Epidermal melanocyte (primary cell): ENCODE measurements around the gene SRR.
"Not testable (repeated sequence)": the region's sequence is repeated elsewhere in the genome, so short reads cannot be mapped to it uniquely, and the experiment has no call there.

Experiments
- DNase-seq: peaks from one replicate; pipeline ENCODE4 v3.0.0; 2011; ENCODE audit warnings: low spot score; ENCODE audit not compliant: insufficient read length

Gene SRR

GRCh38 chr17:2289878-2290478 is 13.8 kb upstream of the SRR start:
- no peak for DNase-seq

DNA sequence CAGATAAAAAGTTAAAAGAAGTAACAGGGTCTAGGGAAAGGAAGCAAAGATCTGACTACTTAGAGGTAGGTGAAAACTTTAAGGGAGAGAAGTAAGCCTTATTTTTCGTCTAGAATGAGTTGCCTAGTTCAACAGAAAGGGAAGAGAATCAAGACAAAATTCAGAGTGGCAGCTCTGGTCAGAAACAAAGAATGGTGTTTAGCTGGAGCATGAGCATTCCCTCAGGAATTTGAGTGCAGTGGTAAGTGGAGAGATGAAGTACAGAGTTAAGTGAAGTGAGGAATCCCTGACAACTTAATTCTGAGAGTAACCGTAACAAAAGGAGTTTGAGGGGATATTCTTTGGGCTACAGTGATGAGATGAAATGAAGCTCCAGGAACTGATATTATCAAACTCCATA is 11.7 kb upstream of the SRR start:
- no peak for DNase-seq

- no peak for DNase-seq
These were observed 8.2 kb upstream of the SRR start for GRCh38 chr17:2295575-2295974.

DNA sequence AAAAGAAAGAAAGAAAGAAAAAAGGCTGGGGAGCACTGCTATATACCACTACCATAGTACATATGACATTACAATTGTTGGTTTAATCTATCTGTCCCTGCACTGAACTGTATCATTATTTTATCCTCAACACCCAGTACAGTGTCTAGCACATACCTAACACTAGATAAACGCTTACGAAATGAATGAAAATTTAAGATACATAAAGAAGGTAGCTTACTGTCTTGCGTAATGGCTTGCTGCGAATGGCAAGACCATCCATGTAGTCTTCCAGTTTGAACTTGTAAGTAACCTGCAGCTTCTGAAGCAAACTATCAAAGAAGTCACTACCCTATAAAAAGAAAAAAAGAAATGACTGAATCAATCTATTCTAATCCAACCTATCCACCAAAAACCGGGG is 6.7 kb upstream of the SRR start:
- no peak for DNase-seq

- DNase-seq: no peak
These were observed 4.6 kb upstream of the SRR start for GRCh38 chr17:2299136-2299535.

DNA sequence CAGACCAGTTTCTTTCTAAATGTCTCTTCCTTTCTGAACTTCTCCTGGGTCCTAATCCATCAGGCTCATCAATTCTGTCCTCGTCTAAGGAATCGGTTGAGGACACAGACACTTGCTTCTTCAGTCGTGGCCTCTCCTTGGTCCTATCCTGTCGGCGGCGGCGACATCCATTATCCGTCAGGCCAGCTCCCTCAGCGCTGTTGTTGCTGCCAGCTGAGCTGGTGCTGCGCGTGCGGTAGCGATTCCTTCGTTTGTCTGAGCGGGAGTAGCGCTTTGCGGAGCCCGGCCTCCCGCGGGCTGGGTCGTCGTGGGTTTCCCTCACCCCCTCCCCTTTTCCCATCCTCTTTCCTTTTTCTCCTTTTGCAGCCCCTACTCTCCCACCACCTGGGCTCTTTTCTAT is 4.0 kb upstream of the SRR start:
- no peak for DNase-seq

DNA sequence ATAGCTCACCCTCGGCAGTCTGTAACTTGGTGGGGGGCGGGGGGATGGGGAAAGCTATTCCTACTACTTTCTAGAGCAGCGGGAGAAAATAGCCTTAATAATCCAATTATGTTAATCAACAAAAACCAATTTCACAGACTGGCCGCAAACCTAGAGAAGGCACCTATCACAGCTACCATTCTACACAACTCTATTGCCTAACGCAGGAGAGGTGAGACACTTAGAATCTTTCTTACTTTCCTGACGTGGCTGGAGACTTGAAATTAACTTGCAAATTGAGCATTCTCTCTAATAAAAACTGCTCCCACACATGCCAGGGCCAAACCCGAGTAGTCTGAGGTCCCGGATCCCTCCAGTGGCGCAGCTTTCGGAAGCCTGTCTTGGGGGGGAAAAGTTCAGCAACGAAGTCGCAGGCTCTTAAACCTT is 959 bp upstream of the SRR start:
- DNase-seq: no peak

GRCh38 chr17:2304931-2305330 is 1.2 kb downstream of the SRR start:
- DNase-seq: peak; percentile 3

- no peak for DNase-seq
These were observed 5.8 kb downstream of the SRR start for GRCh38 chr17:2309338-2310154.

DNA sequence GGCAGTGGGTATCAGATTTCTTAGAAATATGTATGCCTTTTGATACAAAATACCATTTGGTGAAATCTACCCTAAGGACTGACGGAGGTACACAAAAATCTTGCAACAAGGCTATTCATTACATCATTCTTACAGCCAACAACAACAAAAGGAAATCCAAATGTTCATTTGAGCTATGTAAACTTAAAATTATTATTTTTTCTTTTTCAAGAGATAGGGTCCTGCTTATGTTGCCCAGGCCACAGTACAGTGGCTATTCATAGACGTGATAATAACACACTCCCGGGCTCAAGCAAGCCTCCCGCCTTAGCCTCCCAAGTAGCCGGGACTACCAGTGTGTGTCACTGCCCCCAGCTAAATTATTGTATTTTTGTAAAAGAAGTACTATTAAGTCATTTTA is 9.0 kb downstream of the SRR start:
- DNase-seq: no peak

- DNase-seq: not testable (repeated sequence)
These were observed 13.1 kb downstream of the SRR start for GRCh38 chr17:2316916-2317205.

GRCh38 chr17:2317796-2318195 is 14.0 kb downstream of the SRR start:
- DNase-seq: no peak

- DNase-seq: no peak
These were observed 15.3 kb downstream of the SRR start for GRCh38 chr17:2319051-2319450.

- no peak for DNase-seq
These were observed 17.6 kb downstream of the SRR start for GRCh38 chr17:2321399-2321798.

DNA sequence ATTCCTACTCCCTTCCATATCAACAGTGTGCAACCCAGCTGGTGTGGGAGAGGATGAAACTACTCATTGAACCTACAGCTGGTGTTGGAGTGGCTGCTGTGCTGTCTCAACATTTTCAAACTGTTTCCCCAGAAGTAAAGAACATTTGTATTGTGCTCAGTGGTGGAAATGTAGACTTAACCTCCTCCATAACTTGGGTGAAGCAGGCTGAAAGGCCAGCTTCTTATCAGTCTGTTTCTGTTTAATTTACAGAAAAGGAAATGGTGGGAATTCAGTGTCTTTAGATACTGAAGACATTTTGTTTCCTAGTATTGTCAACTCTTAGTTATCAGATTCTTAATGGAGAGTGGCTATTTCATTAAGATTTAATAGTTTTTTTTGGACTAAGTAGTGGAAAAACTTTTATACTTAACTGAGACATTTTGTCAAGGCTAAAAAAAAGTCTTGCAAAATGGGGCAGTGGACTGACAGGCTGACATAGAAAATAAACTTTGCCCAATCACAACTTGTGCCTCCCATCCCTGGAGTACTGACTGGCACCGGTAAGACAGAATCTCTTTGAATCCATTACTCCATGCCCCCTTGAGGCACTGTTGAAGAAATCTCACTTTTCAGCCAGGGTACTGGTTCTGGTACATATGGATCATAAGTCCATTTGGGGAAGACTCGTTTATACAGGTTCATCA is 20.0 kb downstream of the SRR start:
- no peak for DNase-seq

GRCh38 chr17:2331303-2331702 is 27.6 kb downstream of the SRR start:
- DNase-seq: no peak

DNA sequence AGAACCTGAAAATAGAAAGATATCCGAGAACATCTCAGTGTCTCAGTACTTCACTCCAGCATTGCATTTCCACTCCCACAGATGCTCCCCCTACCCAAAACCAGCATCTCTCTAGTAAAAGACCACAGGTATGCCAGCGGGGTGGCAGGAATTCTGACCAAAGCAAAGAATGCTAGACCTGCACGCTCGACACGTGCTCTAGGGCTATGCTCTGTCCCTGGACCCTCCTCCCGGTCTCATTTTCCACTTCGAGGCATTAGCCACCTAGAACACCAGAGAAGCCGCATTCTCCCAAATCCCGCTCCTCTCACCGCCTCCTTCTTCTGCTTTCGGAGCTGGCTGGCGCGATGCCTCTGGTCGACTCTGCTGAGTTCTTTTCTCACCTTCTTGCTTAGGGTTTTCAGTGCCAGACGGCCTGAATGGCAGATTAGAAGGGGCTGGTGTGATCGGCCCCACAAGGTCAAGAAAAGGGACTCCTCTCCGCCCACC is 32.0 kb downstream of the SRR start:
- DNase-seq: no peak

GRCh38 chr17:2336215-2336851 is 32.6 kb downstream of the SRR start, which contains the start of gene TSR1:
Gene TSR1 (minus strand): TSS chr17:2336457. CDS start chr17:2336427, 30 bp downstream.
- DNase-seq: peak; percentile 99

- DNase-seq: peak; percentile 71
These were observed 33.2 kb downstream of the SRR start, which contains the start of gene SGSM2 for GRCh38 chr17:2336852-2337543. Gene SGSM2 (plus strand): TSS chr17:2337501. CDS start chr17:2337689, 188 bp downstream.

GRCh38 chr17:2337544-2338314 is 34.0 kb downstream of the SRR start:
- peak; percentile 67 for DNase-seq

GRCh38 chr17:2338315-2338657 is 34.5 kb downstream of the SRR start:
- DNase-seq: no peak
